C4-2B (cell line): ENCODE data around the gene MATCAP1.

ENCODE experiments used
- H3K27ac ChIP-seq: fragments of 450-650 bp; 2 replicates; pipeline ENCODE4 v1.5.1; 2017
- CTCF ChIP-seq: fragments of 450-650 bp; conservative IDR thresholded peaks from 2 replicates; pipeline ENCODE4 v1.5.1; 2017; ENCODE audit warnings: mild to moderate bottlenecking
- ZFX ChIP-seq: fragments of 450-650 bp; IDR thresholded peaks from 2 replicates; pipeline ENCODE4 v1.6.1; 2017

Gene MATCAP1

GRCh38 chr16:67169011-67169451, 14.7 kb downstream of the MATCAP1 start:
- no peak for TF ChIP-seq ZFX
- H3K27ac ChIP-seq, result no peak overlapping the region

DNA sequence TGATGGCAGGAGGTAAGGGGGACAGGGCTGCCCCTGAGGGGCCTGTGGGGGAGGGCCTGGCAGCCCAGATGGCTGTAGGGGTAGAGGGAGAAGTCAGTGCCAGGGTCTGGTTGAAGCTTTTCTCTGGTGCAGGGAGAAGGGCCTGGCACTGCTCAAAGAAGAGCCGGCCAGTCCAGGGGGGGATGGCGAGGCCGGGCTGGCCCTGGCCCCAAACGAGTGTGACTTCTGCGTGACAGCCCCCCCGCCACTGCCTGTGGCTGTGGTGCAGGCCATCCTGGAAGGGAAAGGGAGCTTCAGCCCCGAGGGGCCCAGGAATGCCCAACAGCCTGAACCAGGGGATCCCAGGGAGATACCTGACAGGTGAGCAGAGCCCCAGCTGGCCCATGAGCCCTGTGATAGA, 16.2 kb downstream of the MATCAP1 start:
- no peak for TF ChIP-seq CTCF
- TF ChIP-seq ZFX, result no peak
- H3K27ac ChIP-seq, result no peak overlapping the region

GRCh38 chr16:67166598-67167168, 17.1 kb downstream of the MATCAP1 start:
- no peak overlapping the region for H3K27ac ChIP-seq

DNA sequence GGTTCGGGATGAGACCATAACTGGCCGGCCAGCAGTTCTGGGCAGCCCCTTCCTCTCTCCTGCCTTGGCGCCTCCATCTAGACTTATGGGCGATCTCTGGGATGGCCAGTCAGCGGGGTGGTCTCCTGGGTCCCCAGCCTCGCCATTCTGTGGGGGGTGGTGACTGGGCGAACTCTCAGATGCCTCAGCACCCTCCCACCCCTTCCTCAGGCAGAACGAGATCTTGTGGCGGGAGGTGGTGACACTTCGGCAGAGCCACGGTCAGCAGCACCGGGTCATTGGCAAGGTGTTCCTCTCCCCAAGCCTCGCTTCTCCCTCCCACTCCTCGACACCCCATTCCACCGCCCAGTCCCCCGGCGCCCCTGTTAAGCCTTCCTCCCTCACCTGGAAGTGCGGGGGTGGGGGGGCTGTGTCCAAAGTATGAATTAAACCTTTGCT, 17.6 kb downstream of the MATCAP1 start:
- H3K27ac ChIP-seq, result no peak overlapping the region
- TF ChIP-seq CTCF, result no peak
- no peak for TF ChIP-seq ZFX

More at GRCh38 chr16:67166598-67167168, 17.1 kb downstream of the MATCAP1 start:
- TF ChIP-seq ZFX (no peak), CTCF (no peak)

DNA sequence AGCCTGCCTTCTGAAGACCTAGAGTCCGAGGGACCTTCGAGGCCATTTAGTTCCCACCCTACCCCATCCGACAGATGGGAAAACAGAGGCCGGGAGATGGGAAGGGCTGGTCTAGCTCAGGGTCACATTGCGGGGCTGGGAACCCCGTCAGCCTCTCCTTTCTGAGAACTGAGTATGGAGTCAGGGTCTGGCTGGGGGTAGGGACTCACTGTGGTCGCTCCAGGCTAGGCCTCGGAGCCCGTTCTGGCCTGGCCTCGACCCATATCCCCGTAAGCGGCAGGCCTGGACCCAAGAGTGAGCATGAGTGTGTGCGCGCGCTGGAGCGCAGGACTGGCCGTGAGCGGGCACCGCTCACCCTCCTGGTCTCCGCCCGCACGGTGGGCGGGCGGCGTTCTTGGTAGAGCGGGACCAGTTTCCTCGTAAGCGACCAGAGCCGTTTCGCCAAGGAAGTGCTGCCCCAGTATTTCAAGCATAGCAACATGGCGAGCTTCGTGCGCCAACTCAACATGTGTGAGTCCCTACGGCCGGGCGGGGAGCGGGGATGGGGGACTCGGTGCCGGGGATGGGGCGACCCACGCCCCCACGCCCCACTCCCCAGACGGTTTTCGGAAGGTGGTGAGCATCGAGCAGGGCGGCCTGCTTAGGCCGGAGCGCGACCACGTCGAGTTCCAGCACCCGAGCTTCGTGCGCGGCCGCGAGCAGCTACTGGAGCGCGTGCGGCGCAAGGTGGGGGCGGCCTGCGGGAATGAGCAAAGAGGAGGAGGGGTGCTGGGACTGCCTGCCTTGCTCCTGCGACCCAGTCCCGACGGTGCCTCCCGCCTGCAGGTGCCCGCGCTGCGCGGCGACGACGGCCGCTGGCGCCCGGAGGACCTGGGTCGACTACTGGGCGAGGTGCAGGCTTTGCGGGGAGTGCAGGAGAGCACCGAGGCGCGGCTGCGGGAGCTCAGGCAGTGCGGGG, 18.4 kb downstream of the MATCAP1 start:
- no peak for TF ChIP-seq CTCF
- no peak for TF ChIP-seq ZFX
- H3K27ac ChIP-seq, result peak overlapping the region; percentile 62

GRCh38 chr16:67164599-67165061, 19.1 kb downstream of the MATCAP1 start, which contains the start of gene HSF4:
TSS of gene HSF4 (plus strand) at chr16:67164745. CDS start at chr16:67164812, 67 bp downstream.
- H3K27ac ChIP-seq, result peak within 1 kb of the TSS; percentile 62

More at GRCh38 chr16:67164599-67165061, 19.1 kb downstream of the MATCAP1 start, which contains the start of gene HSF4:
- TF ChIP-seq CTCF, result no peak
